Activated T-cell treated with anti-CD3 and anti-CD28 coated beads for 24 hours (primary cell): ENCODE results near the gene PITPNB.

ENCODE experiments used
- DNase-seq: peaks from one replicate; pipeline ENCODE4 v3.0.0-alpha.2; 2020; ENCODE audit warnings: low read depth

The PITPNB gene

GRCh38 chr22:27827604-27828587 is 91.2 kb downstream of the PITPNB start:
- DNase-seq, result no peak

- DNase-seq, result no peak
Measured at GRCh38 chr22:27825174-27825573, 93.9 kb downstream of the PITPNB start.

- no peak for DNase-seq
Measured at GRCh38 chr22:27823221-27823620, 95.8 kb downstream of the PITPNB start.

GRCh38 chr22:27820896-27821866 is 97.9 kb downstream of the PITPNB start:
- no peak for DNase-seq

GRCh38 chr22:27816552-27816951 is 102.5 kb downstream of the PITPNB start:
- no peak for DNase-seq

- no peak for DNase-seq
Measured at GRCh38 chr22:27815826-27816530, 103.1 kb downstream of the PITPNB start.

- no peak for DNase-seq
Measured at GRCh38 chr22:27814993-27815392, 104.1 kb downstream of the PITPNB start.

- no peak for DNase-seq
Measured at GRCh38 chr22:27811778-27812177, 107.3 kb downstream of the PITPNB start.

GRCh38 chr22:27810609-27811151 is 108.4 kb downstream of the PITPNB start:
- no peak for DNase-seq

GRCh38 chr22:27809700-27810608 is 109.1 kb downstream of the PITPNB start:
- no peak for DNase-seq

- DNase-seq, result no peak
Measured at GRCh38 chr22:27809226-27809603, 109.8 kb downstream of the PITPNB start.

GRCh38 chr22:27808451-27809225 is 110.4 kb downstream of the PITPNB start:
- no peak for DNase-seq

- no peak for DNase-seq
Measured at GRCh38 chr22:27805841-27806240, 113.2 kb downstream of the PITPNB start.

- DNase-seq, result peak; percentile 32
Measured at GRCh38 chr22:27804470-27805297, 114.4 kb downstream of the PITPNB start.

- no peak for DNase-seq
Measured at GRCh38 chr22:27803841-27804415, 115.1 kb downstream of the PITPNB start.

- no peak for DNase-seq
Measured at GRCh38 chr22:27802346-27803073, 116.5 kb downstream of the PITPNB start.
